HG02798 (cell line): Measurements from ENCODE around the gene KCTD3.
A peak's percentile ranks its signal among the peaks of the same experiment; 100 is the strongest.

Experiments used
- ATAC-seq: cut with Tn5 transposase; IDR thresholded peaks from one replicate; pipeline ENCODE4 v1.9.1; 2021; ENCODE audit warnings: mild to moderate bottlenecking; ENCODE audit not compliant: unreplicated experiment, poor library complexity

Gene KCTD3

DNA sequence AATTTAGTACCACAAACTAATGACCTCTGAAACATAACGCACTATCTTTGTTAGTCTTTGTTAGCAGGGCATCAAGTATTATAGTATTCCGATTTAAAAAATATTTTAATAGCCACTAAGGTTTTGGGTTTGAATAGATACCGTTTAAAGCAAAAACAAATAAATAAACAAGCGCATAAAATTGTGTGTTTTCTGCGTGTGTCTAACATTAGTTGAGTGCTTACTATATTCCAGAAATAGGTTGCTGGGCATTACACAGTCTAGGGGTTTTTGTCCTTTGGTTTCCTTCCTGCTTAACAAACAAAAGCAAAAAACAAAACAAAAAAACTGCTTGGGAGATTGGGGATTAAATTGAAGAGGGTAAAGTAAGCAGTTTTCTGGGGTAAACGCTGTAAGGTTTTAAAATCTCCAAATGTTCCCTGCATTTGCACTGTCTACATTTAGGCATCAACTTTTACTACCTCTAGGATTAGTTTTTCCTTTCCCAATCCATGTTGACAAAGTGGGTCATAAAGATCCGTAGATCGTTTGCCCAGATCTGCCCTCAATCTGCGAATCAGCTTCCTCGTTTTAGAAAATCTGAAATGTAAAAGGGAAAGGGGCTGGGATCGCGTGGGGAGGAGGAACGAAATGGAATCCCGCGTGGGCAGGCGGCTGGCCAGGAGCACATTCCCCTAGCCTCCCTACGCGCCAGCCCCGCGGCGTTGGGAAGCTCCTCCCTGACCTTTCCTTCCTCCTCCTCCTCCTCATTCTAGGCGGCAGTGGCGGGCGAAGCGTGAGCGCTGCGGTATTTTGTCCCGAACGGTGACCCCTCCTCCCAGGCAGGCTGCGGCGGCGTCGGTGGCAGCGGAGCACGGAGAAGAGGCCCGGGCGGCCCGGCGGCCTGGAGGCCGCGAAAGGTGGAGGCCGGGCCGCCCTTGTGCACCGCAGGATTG, at the start of gene KCTD3:
Gene KCTD3 (plus strand): TSS at position 749 of the 935 bp plus-strand sequence. CDS start 382 bp downstream, outside the sequence.
- peak; percentile 79 for ATAC-seq

DNA sequence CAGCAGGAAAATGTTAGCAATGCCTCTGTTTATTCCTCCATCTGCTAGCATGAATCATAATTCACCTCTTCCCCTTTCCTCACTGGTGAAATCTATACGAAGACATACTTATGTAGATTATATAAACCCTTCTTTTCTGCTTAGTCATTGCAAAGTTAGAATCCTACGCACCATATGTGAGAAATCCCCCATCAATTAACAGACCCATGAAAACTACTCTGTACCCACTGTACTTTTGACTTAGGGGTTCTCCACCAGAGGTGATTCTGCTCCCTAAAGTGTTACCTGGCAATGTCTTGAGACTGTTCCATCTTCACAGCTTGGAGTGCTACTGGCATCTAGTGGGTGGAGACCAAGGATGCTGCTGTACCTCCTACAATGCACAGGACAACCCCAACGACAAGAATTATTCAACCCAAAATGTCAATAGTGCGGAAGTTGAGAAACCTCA, 49.6 kb upstream of the KCTD3 start:
- no peak for ATAC-seq

DNA sequence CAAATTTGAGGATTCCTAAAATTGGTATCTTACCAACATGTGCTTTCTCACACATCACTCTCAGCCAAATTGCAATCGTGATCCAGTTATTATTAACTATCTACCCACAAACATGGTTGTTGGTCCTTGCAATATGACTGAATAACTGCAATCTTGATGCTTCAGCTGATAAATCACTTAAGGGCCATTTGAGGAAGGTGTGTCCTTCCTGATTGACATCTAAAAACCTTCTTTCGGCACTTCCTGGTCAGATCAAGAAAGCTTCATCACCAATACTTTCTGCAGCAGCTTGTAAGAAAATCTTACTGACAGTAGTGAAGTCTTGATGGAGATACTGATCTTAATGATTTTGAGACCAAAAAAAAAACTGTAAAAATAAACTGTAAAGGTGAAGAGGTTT, 48.5 kb upstream of the KCTD3 start:
- no peak for ATAC-seq

DNA sequence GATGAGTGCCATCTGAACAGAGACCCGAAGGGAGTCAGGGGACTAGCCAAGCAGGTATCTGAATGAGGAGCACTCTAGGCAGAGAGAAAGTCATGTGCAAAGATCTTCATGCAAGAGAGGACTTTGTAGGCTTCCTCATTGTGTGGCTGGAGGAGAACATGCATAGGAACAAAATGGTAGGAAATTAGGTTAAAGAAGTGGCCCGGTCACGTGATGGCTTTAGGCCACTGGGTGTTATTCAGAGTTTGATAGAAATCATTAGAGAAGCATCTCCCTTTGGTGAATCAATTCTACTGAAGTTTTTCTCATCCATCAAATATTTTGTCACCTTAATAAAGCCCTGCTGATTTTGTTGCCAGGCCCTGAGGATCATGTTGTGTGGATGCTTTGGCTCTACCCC, 45.8 kb upstream of the KCTD3 start:
- ATAC-seq = no peak

DNA sequence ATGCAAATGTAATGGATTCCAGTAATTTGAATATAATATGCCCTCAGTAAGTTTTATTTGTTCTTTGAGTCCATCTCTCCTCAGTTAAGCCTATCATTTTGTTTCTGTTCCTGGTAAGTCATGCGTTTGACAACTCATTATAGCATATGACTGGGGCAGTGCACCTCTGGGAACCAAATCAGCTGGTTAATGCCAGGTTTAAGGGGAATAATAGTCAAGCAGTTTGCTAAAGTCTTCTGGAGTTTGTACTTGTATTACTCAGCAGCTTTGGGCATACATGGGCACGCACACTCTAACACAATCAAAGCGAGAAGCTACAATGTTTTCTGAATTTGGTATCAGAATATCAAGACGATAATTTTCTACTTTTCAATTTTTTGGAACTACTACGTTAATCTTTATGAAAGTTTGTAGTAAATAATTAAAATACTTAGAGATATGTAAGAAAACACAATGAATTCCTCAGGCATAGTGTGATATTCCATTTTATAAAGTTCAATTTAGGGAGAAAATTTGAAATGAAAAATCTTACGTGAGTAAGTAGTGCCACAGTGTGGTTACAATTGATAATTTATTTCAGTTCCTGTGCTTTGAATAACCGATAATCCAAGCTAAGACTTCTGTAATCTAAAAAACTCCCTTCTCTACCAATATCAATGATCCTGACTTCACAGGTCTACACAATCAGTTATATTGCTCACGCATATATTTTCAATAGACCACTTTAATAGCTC, 43.8 kb upstream of the KCTD3 start:
- ATAC-seq = no peak

DNA sequence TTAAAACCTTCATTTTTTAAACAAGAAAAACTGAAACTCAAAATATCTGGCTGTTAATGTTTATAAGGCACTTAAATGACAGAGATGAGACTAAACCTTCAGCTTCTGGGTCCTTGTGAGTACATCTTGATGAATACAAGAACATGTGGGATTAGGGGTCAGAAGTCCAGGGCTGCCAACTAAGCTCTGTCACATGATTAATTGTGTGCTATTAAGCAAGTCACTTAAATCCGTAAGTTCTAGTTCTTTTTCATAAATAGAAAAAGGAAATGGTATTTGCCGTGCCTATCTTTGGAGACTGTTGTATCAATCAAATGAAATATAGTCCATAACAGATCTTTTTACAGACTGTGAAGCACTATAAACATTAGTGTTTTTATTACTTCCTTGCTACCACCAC, 43.2 kb upstream of the KCTD3 start:
- no peak for ATAC-seq

DNA sequence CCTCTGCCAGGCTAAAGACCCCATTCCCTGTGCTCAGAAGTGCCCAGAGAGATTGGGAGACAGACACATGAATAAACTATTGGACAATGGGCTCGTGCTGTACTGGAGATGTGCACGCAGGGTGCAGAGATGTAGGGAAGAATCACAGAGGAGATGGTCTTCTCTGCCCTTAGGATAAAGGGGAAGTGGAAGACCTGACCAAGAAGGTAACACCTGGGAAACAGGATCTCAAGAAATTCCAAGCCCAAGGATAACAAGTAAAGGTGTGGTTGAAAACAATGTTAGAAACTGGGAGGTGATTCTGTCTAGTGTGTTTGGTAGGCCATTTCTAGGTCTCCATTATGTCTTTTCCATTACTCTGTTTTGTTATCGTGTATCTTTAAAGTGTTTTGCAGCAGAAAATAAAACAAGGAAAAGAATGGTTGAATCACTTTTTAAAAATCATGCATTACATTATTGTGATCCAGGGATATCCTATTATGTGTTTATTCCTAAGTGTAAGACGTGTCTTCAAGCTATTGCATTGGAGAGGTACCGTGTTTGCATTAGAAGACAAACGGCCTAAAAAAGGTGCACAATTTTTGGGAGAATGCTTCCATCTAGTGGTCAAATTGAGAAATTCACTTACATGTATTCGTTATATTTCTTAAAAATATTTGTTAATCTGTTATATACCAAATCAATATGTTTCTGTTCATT, 40.8 kb upstream of the KCTD3 start:
- ATAC-seq = peak; percentile 62

DNA sequence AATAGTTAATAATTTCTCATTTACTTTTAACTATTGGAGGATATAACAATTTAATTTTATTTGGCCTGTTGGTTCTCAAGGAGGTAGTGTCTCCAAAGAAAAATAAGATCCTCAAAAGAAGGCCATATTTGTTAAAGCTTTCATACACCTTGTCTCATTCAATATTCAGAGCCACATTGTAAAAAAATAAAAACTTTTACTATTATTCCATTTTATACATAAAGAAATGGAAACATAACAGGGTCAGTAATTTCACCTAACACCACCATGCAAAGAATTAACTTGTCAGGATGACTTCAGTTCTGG, 40.3 kb upstream of the KCTD3 start:
- no peak for ATAC-seq

DNA sequence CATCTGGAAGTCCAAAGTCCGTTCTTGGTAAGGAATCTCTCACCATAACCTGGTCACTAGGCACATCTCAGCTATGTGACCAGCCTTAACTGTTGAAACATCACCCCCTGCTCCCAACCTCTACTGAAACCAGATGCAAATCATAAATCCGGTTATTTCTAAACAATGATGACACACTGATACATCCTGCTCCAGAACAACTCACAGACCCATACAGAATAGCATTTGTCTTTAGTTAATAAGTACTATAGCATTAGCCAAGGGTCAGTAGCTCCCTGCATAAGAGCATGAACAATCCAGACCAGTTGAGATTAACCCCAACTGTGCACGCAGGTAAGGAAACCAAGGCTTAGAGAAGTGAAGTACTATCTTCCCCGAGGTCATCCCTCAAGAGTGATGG, 38.0 kb upstream of the KCTD3 start:
- ATAC-seq = peak; percentile 57

DNA sequence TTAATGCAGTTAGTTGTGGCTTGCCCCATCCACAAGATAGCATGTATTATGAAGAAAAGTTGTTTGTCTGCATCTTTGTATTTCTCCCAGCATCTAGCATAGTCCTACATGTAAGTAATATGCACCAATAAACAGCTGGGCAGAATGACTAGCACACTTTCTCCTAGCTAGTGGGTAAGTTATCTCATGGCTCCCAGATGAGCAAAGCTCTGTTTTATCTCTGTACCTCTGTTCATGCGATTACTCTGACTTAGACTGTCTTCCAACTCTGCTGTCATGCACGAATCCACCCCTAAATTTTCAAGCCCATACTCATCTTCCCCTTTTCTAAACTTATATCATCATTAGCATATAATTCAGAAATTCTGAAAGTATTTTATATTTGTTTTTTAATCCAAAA, 37.5 kb upstream of the KCTD3 start:
- ATAC-seq = no peak

DNA sequence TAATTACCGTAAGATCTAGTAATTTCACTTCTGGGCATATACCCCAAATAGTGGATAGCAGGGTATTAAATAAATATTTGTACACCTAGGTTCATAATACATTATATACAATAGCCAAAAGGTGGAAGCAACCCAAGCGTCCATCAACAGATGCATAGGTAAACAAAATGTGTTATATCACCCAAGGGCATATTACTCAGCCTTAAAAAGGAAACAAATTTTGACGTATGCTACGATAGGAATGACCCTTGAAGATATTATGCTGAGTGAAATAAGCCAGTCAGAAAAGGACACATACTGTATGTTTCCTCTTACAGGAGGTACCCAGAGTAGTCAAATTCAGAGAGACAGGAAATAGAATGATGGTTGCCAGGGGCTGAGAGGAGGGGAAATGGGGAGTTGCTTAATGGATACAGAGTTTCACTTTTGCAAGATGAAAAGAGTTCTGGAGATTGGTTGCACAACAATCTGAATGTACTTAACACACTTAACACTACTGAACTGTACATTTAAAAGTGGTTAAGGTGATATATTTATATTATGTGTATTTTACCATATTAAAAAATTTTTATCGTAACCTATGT, 36.6 kb upstream of the KCTD3 start:
- ATAC-seq = no peak

DNA sequence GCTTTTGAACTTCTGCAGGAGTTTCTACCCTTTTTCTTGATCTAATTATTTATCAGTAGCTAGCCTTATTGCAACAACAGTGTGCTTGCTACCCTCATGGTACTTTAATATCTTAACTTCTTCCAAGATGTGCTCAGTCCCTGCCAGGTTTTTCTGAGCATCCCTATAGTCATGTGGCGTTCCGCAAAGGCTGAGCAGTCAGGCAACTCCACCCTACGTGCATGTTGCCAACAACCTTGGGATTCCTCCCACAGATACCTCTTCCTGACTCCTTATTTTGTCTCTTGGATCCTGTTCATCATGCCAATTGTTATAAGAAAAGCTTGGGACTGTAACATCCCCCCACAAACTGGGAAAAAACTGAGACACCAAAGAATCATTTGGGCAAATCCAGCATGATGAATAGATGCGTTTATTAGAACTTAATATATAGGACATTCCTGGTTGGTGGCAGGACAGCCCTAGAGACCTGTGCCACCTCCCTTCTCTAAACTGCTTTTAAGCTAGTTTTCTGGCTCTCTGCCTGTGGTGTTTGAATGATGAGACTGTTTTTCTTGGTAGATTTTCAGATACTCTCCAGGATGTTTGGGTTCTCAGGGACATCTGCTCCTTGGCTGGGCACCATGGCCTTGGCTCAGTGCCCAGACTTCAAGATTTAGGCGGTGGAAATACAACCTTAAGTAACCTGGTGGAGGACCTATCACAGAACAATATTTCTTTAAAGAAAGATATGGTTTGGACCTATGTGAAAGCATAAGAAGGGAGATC, 27.1 kb upstream of the KCTD3 start:
- ATAC-seq = no peak

DNA sequence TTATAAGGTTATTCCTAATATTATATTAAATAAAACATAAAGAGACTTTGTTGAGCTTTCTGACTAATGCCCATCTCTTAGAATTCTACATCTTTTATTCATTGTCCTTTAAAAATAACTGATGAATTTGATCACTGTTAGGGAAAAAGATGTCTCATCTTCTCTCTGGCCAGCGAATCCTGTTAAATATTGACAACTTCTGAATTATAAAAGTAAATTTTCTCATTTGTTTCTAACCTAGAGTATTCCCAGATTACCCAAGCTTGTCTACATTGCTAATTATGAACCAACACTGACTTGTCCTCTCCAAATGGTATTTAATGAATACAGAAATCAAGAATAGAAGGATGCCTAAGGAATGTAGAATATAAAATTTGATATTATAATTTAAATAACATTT, 24.8 kb upstream of the KCTD3 start:
- no peak for ATAC-seq

DNA sequence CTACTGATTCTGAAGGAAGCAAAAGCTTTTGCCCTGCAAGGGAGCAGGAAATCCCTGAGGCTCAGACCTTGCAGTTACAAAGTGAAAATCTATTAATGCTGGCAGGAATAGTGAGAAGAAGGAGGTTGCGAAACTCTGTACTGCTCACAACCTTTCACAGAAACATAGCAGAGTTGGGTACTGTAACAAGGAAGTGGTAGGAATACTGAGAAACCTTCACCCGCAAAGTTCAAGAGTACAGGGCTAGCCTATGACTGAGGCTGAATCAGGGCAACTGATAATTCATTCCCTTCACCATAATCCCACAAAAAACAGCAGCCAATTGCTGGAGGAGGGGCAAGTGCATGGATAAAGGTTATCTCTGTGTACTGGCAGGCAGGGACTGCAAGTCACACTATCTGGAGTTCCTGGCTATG, 23.9 kb upstream of the KCTD3 start:
- ATAC-seq = peak; percentile 89

DNA sequence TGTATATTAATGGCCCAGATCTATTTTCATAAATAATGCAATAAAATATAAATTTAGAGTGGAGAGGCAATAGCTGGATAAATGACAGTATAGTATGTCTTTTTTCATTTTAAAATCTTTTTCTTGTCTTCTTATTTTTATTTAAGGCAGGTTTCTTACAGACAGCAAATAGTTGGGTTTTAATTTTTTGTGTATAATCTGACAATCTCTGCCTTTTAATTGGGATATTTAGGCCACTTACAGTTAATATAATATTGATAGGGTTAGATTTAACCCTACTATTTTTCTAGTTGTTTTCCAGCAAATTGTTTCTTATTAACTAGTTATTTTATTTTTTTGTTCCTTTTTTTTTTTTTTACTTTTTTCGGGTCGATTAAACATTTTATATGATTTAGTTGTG, 23.3 kb upstream of the KCTD3 start:
- ATAC-seq = no peak

DNA sequence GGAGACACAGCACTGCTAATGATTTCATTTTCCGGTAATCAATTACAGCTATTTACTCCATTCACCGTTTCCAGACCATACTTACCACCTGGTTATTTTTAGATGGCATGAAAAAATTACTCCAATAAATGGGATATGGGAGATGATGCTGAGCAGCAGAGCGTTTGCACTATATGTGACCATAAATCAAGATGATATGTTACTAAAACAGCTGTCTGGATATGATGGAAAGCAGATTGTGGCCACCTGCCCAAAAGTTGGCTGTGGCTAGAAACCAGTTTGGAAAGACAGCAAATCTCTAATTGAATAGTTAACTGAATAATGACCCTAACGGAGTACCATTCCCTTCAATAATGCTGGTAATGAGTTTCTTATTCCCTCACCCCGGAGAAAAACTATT, 22.5 kb upstream of the KCTD3 start:
- no peak for ATAC-seq

DNA sequence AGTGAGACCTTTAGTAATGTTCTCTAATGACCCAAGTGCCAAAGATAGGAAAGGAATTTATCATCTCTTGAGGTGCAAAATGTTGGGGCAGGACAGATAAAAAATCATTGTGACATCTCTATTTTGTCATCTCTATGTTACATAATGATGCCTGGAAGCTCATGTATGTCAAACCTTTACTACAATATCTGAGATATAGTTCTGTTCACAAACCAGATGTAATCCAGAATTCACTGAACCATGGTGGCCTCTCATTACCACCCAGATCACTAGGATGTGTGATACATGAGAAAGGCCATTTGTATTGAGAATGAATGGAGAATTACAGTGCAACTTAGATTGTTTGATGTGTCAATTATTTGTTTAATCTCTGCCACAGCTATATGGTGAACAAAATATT, 22.0 kb upstream of the KCTD3 start:
- ATAC-seq = no peak

DNA sequence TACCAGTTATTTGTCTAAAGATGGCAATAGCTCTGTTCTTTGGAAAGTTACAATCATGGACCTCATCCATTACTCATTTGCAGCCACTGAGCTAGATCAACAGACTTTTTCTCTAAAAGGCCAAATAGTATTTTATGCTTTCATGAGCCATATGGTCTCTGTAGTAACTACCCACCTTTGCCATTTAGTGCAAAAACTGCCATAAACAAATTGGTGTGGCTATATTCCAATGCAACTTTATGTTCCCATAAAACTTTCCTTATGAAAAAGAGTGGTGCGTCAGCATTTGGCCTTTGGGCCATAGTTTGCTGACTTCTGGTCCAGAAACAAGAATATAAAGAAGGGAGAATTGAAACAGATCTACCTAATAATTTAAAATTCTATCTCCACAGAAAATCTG, 20.1 kb upstream of the KCTD3 start:
- ATAC-seq = no peak

DNA sequence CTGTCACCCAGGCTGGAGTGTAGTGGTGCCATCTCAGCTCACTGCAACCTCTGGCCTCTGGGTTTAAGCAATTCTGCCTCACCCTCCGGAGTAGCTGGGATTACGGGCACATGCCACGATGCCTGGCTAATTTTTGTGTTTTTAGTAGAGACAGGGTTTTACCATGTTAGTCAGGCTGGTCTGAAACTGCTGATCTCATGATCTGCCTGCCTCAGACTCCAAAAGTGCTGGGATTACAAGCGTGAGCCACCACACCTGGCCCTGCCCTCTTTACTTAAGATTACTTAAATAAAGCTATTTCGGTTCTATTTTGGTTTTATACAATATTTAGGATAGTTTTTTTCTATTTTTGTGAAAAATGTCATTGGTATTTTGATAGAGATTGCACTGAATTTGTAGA, 15.3 kb upstream of the KCTD3 start:
- ATAC-seq = no peak

DNA sequence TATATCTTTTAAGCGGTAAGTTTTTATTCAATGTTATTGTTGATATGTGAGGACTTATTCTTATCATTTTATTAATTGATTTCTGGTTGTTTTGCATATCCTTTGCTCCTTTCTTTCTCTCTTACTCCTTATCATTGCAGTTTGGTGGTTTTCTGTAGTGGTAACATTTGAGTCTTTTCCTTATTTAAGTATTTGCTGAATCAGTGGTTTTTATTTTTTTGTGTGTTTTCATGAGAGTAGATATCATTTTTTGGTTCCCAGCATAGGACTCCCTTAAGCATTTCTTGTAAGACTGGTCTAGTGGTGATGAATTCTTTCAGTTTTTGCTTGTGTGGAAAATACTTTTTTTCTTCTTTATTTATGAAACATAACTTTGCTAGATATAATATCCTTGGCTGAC, 12.2 kb upstream of the KCTD3 start:
- no peak for ATAC-seq
